H1 (cell line): ENCODE measurements around the gene CYB5B.

Experiments
- ATF2 ChIP-seq: IDR thresholded peaks from 2 replicates; pipeline ENCODE4 v1.6.1; 2012; ENCODE audit warnings: low read length, inconsistent platforms
- CEBPB ChIP-seq: IDR thresholded peaks from 2 replicates; pipeline ENCODE4 v1.6.1; 2012; ENCODE audit warnings: low read depth, low read length
- EZH2 ChIP-seq: fragments of 200-600 bp; sonication (generic); IDR thresholded peaks from 2 replicates; pipeline ENCODE4 v1.7.1; 2012; ENCODE audit warnings: low read depth, mild to moderate bottlenecking, moderate library complexity, low read length, inconsistent platforms; ENCODE audit not compliant: severe bottlenecking
- JUN ChIP-seq: IDR thresholded peaks from 2 replicates; pipeline ENCODE4 v1.6.1; 2011; ENCODE audit warnings: low read depth, mild to moderate bottlenecking, improper control_type of control experiment, low read length
- POLR2A ChIP-seq, 2 experiments: IDR thresholded peaks; 1 replicate in 1 of 2; 2 replicates in 1 of 2; pipeline ENCODE4 v1.6.1; 2011; ENCODE audit warnings: low read depth in 2 of 2, low read length in 2 of 2, mild to moderate bottlenecking in 2 of 2; ENCODE audit errors: control extremely low read depth in 1 of 2
- POLR2AphosphoS5 ChIP-seq: IDR thresholded peaks from 2 replicates; pipeline ENCODE4 v1.6.1; 2011; ENCODE audit warnings: low read depth, low read length
- SP1 ChIP-seq: IDR thresholded peaks from 2 replicates; pipeline ENCODE4 v1.6.1; 2011; ENCODE audit warnings: low read depth, low read length
- SRF ChIP-seq: IDR thresholded peaks from 2 replicates; pipeline ENCODE4 v1.6.1; 2011; ENCODE audit warnings: mild to moderate bottlenecking, low read depth, low read length, moderate library complexity
- TF ChIP-seq, protein P1 (sequence below), 3 experiments: IDR thresholded peaks; 1 replicate in 2 of 3; 2 replicates in 1 of 3; pipeline versions ENCODE4 v1.5.1 to v1.6.1; 2011; ENCODE audit warnings: low read length in 3 of 3, mild to moderate bottlenecking in 3 of 3, inconsistent platforms in 2 of 3, low read depth in 1 of 3, moderate library complexity in 1 of 3; ENCODE audit not compliant: insufficient read depth in 1 of 3; ENCODE audit errors: control extremely low read depth in 1 of 3
- TF ChIP-seq, protein P2 (sequence below): IDR thresholded peaks from 2 replicates; pipeline ENCODE4 v1.6.1; 2011; ENCODE audit warnings: low read length, improper control_type of control experiment

DNA sequence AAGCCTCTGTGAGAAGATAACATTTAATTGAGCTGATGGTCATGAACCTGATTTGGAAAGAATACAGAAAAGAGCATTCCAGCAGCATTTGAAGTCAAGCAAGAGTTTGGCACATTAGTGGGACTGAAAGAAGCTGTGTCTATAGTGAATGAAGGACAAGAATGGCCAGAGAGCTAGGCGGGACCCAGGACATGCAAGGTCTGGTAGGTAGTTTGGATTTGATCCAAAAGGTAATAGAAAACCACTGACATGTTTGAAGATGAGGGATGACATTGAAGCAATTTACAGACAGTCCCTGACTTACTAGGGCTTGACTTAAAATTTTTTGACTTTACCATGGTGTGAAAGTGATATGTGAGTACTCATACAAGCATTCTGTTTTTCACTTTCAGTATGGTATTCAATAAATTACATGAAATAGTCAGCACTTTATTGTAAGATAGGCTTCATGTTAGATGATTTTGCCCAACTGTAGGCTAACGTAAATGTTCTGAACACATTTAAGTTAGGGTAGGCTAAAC lies 7.6 kb downstream of the CYB5B start:
- TF ChIP-seq SP1 (no peak), JUN (no peak), SRF (no peak), CEBPB (no peak), EZH2 (no peak), POLR2AphosphoS5 (no peak), ATF2 (no peak), POLR2A (IDR thresholded peaks at IDR 0.05; ENCODE audit: control extremely low read depth in 1 of 2, low read depth in 2 of 2, low read length in 2 of 2) (no peak)
- TF ChIP-seq, protein P1, sequence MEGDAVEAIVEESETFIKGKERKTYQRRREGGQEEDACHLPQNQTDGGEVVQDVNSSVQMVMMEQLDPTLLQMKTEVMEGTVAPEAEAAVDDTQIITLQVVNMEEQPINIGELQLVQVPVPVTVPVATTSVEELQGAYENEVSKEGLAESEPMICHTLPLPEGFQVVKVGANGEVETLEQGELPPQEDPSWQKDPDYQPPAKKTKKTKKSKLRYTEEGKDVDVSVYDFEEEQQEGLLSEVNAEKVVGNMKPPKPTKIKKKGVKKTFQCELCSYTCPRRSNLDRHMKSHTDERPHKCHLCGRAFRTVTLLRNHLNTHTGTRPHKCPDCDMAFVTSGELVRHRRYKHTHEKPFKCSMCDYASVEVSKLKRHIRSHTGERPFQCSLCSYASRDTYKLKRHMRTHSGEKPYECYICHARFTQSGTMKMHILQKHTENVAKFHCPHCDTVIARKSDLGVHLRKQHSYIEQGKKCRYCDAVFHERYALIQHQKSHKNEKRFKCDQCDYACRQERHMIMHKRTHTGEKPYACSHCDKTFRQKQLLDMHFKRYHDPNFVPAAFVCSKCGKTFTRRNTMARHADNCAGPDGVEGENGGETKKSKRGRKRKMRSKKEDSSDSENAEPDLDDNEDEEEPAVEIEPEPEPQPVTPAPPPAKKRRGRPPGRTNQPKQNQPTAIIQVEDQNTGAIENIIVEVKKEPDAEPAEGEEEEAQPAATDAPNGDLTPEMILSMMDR (IDR thresholded peaks at IDR 0.05; ENCODE audit: control extremely low read depth in 1 of 3, insufficient read depth in 1 of 3, low read depth in 1 of 3, low read length in 3 of 3), result no peak
- TF ChIP-seq, protein P2, sequence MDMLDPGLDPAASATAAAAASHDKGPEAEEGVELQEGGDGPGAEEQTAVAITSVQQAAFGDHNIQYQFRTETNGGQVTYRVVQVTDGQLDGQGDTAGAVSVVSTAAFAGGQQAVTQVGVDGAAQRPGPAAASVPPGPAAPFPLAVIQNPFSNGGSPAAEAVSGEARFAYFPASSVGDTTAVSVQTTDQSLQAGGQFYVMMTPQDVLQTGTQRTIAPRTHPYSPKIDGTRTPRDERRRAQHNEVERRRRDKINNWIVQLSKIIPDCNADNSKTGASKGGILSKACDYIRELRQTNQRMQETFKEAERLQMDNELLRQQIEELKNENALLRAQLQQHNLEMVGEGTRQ, result no peak
